IPS-18c (cell line): ENCODE results near the gene ADRB2.

Source experiments
- H3K4me3 ChIP-seq: 2 replicates; pipeline ENCODE4 v1.7.0; 2013; ENCODE audit warnings: low read depth, mild to moderate bottlenecking, low read length, moderate library complexity; ENCODE audit not compliant: insufficient read depth
- H3K9me3 ChIP-seq: one replicate; pipeline ENCODE4 v1.6.1; 2013; ENCODE audit warnings: mild to moderate bottlenecking, low read length, moderate library complexity; ENCODE audit not compliant: control insufficient read depth, insufficient read depth

The ADRB2 gene

GRCh38 chr5:148826053-148826738 lies at the start of gene ADRB2:
Gene ADRB2, plus strand, starts transcription at chr5:148826611. Its CDS starts 221 bp downstream, at chr5:148826832.
- Histone ChIP-seq H3K9me3 (no peaks in the 10 kb centered on the region), H3K4me3 (peak within 1 kb of the TSS; percentile 69)

DNA sequence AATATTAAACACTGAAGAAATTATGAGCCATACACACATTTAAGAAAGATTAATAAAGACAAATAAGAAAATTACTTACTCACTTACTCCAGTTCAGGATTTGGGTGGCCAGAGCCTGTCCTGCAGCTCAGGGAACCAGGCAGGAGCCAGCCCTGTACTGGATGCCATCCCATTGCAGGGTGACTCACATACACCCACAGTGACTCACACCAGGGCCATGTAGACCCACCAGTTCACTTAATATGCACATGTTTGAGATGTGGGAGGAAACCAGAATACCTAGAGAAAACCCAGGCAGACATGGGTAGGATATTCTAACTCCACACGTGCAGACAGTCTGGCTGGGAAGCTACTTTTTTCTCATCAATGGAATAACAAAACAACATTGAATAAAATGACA lies 49.6 kb upstream of the ADRB2 start:
- Histone ChIP-seq H3K9me3 (no peaks in the 10 kb centered on the region), H3K4me3 (no peak overlapping the region)

GRCh38 chr5:148778882-148779281 lies 47.5 kb upstream of the ADRB2 start:
- no peak overlapping the region for H3K4me3 ChIP-seq
- no peaks in the 10 kb centered on the region for H3K9me3 ChIP-seq

- H3K9me3 ChIP-seq, result no peaks in the 10 kb centered on the region
- no peak overlapping the region for H3K4me3 ChIP-seq
These were observed 45.7 kb upstream of the ADRB2 start for GRCh38 chr5:148780711-148781110.

GRCh38 chr5:148781766-148782165 lies 44.6 kb upstream of the ADRB2 start:
- no peaks in the 10 kb centered on the region for H3K9me3 ChIP-seq
- H3K4me3 ChIP-seq, result no peak overlapping the region

- no peaks in the 10 kb centered on the region for H3K9me3 ChIP-seq
- H3K4me3 ChIP-seq, result no peak overlapping the region
These were observed 41.2 kb upstream of the ADRB2 start for GRCh38 chr5:148785223-148785622.

GRCh38 chr5:148786456-148786855 lies 40.0 kb upstream of the ADRB2 start:
- no peak overlapping the region for H3K4me3 ChIP-seq
- no peaks in the 10 kb centered on the region for H3K9me3 ChIP-seq

DNA sequence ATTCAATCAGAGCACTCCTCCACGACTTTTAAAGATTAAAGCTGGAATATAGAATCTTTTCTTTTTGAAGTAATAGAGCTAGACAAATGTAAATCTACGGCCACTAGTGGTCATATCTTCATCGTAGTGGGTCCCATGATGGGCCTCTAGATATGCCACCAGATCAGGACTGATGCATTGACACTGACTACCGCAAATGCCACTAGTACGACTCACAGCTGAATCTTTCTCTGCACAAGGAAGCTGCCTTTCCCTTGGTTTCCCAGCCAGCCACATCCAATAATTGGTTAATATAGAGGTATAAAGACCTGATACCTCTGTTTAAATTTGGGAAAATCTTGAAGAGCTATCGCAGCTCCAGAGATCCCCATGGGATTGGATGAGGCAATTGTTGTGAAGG lies 37.8 kb upstream of the ADRB2 start:
- H3K9me3 ChIP-seq, result no peaks in the 10 kb centered on the region
- H3K4me3 ChIP-seq, result no peak overlapping the region

DNA sequence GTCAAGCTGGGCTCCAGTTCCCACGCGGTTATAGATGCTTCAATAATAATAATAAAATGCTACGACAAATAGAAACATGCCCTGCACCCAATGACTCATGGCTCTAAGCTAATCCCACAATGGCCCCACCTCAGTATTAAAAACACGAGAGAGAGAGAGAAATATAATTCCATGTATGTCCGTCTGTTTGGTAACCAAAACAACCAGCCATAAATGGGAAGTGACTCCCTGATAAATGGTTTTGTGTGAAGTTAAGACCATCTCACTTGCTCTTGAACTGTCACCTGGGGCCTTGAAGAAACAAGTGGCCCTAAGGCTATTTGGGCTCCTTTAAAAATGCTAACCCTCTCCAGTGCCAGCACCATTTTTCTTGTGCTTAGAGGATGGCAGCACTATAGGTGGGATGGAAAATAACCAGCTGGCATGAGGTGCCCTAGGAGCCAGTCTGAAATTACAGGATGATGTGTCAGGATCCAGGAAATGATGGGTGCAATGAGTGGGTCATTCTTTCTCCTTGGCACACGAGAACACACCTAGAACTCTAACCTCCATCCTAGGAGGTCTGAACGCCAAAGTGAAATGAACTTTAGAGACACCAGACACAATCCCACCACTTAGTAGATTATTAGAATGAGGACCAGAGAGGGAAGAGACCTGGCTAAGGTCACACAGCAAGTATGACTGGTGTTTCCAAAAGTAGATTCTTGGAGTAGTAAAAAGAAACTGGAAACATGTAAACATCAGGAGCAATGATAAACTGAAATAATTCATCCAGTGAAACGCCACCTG lies 35.7 kb upstream of the ADRB2 start:
- Histone ChIP-seq H3K9me3 (no peaks in the 10 kb centered on the region), H3K4me3 (no peak overlapping the region)

DNA sequence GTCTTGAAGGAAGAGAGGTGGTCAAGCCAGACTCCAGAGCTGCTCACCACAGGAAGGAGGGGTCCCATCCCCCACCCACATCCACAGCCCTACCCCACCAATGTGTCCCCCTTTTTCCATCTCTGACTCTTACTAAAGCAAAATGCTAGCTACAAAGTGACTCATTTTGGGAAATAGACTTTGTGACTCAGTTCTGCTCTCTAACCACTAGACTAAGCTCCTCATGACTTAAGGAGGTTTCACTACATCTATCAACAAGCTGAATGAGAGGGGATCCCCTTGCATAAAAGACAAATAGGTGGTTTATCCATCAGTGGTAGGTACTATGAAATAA lies 35.1 kb upstream of the ADRB2 start:
- Histone ChIP-seq H3K9me3 (no peaks in the 10 kb centered on the region), H3K4me3 (no peak overlapping the region)

DNA sequence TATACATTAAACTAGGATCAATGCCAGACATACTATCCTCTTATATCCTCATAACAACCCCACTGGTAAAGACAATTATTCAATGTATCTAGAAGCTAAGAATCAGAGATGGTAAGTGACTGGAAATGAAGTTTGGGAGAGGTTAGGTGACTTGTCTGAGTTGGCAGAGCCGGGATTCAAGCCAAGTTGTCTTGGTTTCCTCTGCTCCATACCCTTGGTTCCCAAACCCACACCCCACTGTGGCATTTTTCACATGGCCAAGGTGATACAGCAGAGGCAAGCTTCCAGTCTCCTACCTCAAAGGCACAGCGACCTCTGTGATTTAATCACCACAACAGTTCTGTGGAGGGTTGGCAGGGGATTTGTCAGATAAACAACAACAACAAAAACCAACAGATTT lies 34.7 kb upstream of the ADRB2 start:
- H3K4me3 ChIP-seq, result no peak overlapping the region

GRCh38 chr5:148792744-148793143 lies 33.7 kb upstream of the ADRB2 start:
- Histone ChIP-seq H3K4me3 (no peak overlapping the region), H3K9me3 (no peaks in the 10 kb centered on the region)

More for the DNA sequence above, 34.7 kb upstream of the ADRB2 start:
- no peaks in the 10 kb centered on the region for H3K9me3 ChIP-seq

- no peaks in the 10 kb centered on the region for H3K9me3 ChIP-seq
- H3K4me3 ChIP-seq, result no peak overlapping the region
These were observed 33.1 kb upstream of the ADRB2 start for GRCh38 chr5:148793261-148793660.

DNA sequence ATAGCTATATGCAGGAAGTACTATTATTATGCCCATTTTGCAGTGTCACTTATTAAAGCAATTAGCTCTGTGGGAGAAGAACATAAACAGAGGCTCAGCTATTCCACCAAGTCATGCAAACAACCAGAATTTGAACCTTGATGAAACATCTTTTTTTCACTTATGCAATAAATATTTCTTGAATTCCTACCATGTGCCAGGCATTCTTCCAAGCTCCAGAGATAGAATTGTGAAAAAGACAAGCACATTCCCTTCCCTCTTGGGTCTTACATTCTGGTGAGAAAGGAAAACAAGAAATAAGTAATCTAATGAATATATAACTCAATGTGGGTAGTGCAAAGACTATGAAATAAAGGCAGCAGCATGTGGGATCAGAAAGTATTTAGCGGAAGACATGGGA lies 32.1 kb upstream of the ADRB2 start:
- H3K4me3 ChIP-seq, result no peak overlapping the region

DNA sequence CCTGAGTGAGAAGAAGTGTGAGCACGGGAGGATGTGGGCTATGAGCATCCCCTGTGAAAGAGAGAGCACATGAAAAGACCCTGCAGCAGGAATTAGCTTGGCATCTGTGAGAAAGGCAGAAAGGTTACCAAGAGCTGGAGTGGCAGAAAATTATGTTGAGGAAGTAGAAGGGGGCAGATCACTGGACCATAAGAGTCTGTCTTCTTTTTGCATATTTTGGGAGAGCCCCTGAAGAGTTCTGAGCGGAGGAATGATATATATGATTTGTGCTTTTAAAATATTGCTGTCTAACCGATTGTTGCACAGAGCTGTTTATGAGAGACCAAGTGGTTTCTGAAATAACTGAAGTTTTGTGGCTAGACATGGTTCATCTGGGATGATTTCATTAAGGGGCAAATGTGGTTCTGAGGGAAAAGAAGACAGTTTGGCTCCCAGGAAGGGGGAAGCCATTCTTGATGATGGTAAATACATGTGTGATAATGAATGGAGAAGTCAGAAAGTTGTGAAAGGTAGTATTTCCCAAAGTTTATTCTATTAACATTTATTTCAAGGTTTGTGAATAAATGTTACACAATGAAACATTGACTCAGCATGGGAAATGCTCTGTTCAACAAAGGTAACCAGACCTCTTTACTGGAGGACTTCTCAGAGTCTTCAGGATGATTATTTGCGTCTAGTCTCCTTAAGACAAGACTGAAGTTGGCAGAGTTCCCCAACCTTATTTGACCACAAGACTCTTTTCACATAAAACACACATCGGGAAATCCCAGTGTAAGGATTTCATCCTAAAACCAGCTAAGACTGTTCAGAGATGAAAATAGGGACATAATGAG lies 31.5 kb upstream of the ADRB2 start:
- Histone ChIP-seq H3K9me3 (no peaks in the 10 kb centered on the region), H3K4me3 (no peak overlapping the region)

More for the DNA sequence above, 32.1 kb upstream of the ADRB2 start:
- H3K9me3 ChIP-seq, result no peaks in the 10 kb centered on the region

GRCh38 chr5:148796936-148797335 lies 29.5 kb upstream of the ADRB2 start:
- H3K9me3 ChIP-seq, result no peaks in the 10 kb centered on the region
- H3K4me3 ChIP-seq, result no peak overlapping the region

- no peak overlapping the region for H3K4me3 ChIP-seq
- no peaks in the 10 kb centered on the region for H3K9me3 ChIP-seq
These were observed 27.6 kb upstream of the ADRB2 start for GRCh38 chr5:148798786-148799185.
